HG03064 (cell line): ENCODE results near the gene STK24.

ENCODE experiments used
- ATAC-seq: cut with Tn5 transposase; IDR thresholded peaks from one replicate; pipeline ENCODE4 v1.9.1; 2021; ENCODE audit warnings: low read depth; ENCODE audit not compliant: unreplicated experiment

STK24 gene

DNA sequence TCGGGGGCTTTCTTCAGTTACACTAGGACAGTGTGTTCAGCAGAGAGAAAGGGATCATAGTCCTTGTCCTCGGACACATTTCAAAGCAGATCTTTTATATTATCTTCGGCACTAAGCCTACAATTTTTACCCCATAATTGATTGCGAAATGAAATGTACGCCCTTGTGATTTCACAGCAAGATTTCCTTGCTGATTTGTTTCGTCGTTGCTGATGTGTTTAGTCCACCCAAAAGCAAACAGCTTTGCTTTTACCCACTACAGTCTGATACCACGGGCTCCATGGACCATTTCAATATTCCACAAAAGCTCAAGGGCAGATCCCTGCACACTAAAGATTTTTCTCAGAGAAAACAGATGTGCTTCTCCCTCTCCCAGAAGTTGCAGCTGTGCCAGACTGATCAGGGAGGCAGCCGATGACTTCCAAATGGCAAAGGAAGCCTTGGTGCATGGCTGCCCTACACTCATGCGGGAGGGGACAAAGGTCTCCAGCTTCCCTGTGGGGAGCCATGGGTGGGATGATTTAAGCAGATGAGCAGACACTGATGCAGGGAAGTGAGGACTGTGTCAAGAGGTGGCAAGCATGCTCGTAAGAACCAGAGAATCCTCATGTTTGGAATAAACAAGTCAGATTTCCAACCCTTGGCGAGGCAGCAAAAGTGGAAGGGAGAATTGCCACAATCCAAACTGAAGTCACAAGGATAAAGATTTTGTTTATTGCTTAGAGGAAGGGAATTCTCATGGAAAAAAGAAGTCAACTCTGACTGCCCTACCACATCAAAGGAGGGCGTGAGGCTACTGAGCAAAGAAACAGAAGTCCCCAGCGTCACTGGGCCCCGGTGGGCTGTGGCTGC, 81.1 kb downstream of the STK24 start:
- no peak for ATAC-seq

- no peak for ATAC-seq
Observed at GRCh38 chr13:98494769-98495168, 82.1 kb downstream of the STK24 start.

DNA sequence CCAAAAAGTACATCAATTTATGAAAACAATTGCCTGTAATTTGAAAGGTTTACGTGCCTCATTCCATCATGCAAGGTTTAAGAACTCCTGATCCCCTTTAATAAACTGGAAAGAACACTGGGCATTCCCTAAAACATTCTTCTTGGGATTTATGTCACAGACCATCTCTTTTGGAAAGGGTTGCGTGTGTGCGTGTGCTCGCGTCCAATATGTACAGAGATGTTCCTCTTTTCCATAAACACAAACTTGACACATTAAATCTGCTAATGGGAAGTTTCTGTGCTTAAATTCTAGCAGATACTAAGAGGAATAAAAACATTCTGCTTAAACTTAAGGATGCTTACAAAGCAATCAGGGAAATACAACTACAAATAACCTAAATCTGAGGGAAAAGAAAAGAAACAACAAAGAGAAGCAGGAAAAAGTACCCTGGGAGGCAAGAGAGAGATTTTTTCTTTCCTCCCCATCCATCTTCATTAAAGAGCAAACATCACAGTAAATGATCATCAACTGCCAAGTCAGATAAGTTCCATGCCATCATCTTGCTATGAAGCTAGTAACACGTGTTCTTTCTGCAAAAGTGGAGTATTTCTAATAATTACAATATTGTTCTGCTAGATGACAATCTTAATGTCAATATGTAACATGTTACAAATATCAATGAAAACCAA, 83.7 kb downstream of the STK24 start:
- no peak for ATAC-seq

DNA sequence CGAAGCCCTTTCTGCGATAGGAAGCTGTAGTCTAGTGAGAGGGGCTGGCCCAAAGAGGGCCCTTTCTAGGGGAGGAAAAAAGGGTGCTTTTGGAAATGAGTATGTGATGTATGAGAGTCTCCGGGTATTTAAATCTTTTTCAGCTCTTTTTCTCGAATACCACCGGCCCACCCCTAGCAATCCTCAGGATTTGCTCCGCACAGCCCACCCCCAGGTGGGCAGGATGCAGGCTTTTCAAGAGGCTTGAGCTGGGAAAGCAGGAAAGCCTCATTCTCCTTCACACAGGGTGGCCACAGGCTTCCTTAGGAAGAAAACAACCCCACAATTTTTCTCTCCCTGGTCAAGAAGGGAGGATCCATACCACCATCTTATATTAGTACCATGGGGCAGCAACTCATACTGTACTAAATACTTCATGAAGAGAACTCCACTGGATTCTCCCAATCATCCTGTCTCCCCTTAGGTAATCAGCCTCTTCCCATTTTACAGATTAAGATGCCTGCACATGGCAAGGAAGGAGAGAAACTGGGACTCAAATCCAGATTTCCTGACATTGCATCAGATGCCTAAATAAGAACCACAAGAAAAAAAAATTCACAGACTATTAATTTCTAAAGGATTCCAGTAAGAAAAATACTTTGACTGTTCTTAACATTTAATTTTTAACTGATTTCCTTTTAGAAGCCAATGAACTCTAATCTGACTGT, 84.4 kb downstream of the STK24 start:
- no peak for ATAC-seq

- ATAC-seq, result no peak
Observed at GRCh38 chr13:98490866-98491265, 86.0 kb downstream of the STK24 start.

DNA sequence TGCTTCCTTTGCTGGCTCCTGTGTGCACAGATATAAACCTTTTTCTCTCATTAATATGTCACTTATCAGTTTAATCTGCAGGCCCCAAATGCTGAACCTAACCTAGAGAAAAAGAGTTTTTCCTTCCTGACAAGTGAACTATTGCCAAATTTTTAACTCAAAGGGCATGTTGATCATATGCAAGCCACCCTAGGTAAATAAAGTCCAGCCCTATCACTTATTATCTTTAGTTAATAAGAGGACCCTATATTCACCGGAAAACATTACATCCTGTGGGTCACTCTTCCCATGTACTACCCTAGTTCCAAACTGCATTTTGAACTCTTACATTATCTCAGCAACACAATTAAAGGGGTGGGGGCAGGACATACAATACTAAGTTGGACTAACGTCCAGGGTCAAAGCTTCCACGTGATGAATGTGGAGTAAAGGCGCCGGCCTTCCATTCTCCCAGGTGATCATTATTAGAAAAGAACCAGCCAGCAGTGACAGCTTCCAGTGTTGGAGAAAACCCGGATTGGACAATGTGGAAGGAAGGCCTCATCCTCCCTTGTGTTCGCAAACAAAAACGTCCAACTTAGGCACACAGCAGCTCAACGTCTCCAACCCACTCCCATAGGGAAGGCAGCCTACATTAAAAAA, 86.6 kb downstream of the STK24 start:
- no peak for ATAC-seq

- ATAC-seq, result no peak
Observed at GRCh38 chr13:98489446-98490194, 87.3 kb downstream of the STK24 start.

DNA sequence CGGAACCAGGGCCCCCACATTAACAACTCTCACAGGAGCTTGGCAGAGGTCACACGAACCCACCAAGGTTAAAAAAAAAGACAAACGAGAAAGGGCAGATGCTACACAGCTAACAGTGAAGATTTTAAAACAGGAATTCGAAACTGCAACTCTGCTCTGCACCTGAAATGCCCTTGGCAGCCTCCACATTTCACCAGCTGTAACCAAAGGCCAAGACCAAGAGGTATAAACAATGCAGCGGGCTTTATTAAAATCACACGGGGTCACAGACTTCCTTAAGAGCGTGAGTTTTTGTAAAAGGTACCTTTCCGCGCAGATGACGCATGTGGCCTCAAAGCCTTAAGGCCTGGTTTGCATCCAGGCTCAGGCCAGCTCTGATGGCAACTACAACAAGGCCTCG, 88.2 kb downstream of the STK24 start:
- peak; percentile 66 for ATAC-seq

DNA sequence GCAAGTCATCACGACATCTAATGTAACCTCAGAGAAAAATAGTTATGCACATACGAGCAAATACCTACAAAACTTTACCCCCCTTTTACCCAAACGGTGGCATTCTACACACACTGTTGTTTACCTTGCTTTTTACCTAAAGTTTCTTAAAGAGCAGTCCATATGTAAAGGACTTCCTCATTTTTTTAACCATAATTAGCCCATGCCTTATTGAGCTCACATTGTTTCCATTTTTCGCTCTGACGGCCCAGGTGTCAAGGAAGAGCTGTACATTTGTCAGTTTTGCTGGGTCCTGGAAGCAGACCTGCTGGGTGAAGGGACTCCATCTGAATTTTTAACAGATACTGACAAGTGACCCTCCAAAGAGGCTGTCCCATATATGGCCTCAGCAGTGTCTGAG, 89.4 kb downstream of the STK24 start:
- ATAC-seq, result no peak

- ATAC-seq, result no peak
Observed at GRCh38 chr13:98487016-98487415, 89.9 kb downstream of the STK24 start.

- no peak for ATAC-seq
Observed at GRCh38 chr13:98486412-98486811, 90.5 kb downstream of the STK24 start.

GRCh38 chr13:98485561-98485960, 91.3 kb downstream of the STK24 start:
- no peak for ATAC-seq

GRCh38 chr13:98484289-98485219, 92.4 kb downstream of the STK24 start:
- no peak for ATAC-seq

- no peak for ATAC-seq
Observed at GRCh38 chr13:98483601-98484288, 93.2 kb downstream of the STK24 start.

DNA sequence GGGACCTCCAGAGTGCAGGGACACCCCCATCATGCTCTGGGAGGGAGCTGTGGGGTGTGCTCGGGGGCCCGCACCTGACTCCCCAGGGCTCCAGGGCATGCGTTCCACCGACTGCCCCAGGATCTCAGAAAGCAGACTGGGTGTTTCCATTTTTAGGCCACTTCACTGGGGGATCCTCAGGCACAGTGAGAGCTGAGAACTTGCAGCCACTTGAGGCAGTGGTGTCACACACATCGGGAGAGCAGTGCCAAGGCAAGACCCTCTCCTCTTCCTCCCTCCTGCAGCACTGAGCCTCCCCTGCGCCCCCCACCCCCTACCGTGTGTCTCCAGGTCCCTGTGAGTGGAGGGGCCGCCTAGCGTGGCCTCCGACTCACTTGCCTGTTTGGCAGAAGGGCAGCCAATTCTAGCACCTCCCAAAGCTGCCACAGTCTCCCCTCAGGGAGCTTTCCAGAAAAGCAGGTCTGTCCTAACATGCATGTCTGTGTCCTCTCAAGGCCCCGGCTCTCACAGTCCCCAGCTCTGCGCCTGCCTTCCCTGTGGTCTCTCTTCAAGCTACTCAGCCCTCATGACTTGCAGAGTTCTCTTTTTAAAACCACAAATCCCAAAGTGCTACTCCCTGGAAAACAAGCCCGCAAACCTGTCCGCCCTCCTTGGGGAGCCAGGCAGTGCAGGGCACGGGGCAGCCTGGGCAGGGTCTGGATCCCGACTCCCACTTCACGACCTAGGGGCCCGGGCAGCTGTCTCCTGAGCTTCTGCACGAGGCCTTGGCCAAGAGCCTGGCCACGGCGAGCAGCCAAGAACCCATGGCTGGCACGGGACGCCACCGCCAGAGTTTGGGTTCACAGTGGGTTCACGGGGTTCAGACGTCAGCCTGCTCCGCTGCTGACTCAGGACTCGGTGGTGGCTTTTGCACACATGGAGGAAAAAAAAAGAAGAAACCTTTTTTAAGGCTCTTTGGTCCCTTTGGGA, 94.1 kb downstream of the STK24 start:
- ATAC-seq, result no peak

GRCh38 chr13:98480915-98481877, 95.7 kb downstream of the STK24 start:
- no peak for ATAC-seq
